ENCODE results near the gene GRHL1.

Gene GRHL1

DNA sequence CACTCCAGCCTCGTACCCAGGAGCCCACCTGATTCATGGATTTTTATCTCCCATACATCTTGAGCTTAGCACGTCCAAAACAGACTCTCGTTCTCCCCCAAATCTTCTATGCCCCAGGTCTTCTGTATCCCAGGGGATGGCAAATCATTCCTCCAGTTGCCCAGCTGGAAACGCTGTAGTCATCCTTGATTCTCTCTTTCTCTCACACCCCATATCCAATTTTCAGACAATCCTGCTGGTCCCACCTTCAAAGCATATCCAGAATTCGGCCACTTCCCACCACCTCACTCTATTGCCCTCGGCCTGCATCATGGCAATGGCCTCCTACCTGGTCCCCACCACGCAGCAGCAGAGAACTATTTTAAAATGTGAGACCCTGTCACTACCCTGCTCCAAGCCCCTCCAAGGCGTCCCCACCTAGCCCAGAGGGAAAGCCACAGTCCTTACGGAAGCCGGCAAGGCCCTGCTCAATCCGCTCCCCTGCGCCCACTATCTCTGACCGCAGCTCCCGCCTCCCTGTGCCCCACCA is 1.4 kb upstream of the GRHL1 start:
- no peak for DNase-seq

DNA sequence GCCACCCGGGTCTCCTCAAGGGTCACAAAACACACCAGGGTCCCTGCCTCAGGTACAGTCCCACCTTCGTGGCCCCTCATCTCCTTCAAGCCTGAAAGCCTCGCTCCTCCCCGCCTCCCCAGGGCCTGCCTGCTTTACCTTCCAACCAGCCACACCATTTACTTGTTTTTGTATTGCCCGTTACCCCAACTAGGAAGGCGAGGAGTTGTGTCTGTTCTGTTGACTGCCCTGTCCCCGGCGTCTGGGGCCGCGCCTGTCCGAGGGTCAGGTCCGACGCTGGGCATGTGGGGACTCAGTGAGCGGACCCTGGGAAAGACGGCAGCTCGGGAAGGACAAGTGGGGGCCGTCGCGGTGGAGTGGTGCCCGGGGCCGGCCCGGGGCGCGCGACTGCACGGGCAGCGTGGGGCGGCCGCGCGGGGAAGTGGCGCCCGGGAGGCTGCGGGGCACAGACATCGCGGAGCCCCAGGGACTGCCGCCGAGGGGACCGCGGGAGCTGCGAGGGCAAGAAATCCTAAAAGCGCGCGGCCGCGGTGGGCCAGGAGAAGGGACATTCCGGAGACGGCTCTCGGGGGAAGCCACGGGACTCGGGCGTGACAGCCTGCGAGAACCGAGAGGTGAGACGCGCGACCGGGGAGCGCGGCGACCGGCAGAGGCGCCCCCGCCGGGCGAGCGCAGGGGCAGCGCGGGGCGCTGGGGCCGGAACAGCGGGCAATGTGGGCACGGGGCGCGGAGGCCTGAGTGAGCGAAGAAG is 797 bp upstream of the GRHL1 start:
- no peak for DNase-seq

DNA sequence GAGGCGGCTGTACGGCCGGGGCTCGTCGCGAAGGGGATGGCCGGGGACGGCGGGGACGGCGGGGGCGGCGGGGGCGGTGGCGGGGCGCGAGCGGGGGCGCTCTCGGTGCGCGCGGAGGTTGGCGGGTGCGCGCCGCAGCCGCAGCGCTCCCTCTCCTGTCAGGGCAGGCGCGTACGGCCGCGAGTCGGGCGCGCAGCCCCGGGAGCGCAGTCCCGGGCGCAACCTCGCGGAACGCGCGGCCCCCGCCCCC is 296 bp upstream of the GRHL1 start:
- no peak for DNase-seq

DNA sequence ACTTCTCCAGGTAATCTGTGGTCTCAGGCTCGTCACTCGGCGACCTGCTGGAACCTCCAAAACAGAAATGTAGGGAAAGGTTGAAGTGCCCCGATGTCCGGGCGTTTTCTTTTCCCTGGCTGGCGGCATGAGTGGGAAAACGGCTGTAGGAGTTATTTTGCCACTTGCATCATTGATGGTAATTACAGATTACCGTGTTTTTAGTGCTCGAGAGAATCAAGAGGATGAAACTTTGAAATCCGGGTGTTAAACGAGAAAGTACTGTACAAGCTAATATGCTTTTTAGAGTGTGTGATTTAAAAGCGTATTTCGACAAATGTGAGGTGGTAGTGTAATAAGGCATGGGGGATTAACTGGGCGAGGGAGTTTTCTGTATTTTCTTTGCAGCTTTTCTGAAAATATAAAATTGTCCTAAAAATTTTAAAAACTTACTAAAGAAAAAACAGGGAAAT is 819 bp downstream of the GRHL1 start:
- DNase-seq: no peak

DNA sequence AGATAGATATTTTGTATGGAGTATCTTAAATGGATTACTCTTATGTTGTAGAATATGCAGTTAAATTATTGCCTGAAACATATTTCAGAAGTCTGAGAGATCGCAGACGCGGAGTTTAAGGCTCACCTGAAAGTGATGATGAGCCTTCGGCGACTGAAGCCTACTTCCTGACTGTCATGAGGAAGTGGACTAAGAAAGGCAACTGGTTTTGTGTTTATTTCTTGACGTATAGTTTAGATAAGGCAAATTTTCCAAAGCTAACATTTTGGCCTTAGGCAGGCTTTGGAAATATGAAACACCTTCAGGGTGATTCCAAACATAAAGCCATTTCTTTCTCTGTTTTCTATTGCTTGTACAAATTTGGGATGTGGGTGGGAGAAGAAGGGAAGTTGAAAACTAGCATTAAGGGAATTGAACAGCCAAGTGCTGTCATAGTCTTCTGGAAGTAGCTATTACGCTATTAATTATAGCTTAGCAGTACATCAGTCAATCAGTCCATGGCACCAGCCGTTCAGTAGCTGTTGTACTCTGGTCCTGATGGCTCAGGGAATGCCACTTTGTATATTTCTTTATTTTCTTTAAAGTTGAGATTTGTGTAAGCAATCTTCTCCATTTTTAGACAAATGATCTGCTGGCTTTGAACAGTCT is 1.5 kb downstream of the GRHL1 start:
- DNase-seq: no peak

DNA sequence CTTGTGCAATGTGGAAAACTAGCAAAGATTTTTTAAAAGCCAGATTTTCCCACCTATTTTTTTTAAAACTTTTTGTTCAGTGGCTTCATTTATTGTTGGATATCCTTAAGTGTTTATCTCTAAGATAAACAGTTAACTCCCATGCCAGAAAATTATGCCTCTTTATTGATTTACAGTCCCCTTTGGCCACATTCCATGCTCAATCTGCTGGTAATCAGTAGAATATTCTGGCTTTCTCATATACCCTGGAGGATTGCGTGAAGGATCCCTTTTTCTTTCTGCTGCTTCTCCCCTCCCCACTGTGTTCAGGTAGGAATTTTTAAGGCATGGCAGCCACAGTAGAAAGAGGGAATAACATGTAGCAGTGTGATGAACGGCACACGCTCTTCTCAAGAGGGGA is 2.6 kb downstream of the GRHL1 start:
- DNase-seq: no peak

DNA sequence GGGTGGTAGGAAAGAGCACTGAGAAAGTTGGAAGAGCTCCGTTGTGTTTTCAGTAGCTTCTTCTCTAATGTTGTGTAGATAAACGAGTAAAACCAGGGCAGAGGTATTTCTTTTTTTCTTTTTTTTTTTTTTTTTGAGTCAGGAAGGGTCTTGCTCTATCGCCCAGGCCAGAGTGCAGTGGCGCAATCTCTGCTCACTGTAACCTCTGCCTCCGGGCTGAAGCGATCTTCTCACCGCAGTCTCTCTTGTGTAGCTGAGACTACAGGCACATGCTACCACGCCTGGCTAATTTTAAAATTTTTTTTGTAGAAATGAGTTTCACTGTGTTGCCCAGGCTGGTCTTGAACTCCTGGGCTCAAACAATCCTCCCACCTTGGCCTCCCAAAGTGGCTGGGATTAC is 6.6 kb downstream of the GRHL1 start:
- no peak for DNase-seq

DNA sequence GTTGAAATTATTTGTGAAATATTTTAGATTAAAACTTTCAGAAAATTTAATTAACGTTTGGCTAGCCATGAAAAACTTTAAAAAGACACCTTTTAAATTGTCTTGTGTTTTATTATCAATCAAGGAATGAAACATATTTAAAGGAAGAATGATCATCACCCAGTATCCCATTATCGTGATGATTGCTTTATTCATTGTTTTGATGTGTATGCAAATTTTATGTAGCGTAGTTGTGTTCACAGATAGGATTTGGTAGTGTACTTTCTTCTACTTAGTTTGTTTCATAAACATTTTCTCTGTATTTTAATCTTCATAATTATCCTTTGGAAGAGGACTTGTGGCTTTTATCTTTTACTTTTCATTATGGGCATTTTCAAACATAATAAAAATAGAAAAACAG is 7.8 kb downstream of the GRHL1 start:
- no peak for DNase-seq

DNA sequence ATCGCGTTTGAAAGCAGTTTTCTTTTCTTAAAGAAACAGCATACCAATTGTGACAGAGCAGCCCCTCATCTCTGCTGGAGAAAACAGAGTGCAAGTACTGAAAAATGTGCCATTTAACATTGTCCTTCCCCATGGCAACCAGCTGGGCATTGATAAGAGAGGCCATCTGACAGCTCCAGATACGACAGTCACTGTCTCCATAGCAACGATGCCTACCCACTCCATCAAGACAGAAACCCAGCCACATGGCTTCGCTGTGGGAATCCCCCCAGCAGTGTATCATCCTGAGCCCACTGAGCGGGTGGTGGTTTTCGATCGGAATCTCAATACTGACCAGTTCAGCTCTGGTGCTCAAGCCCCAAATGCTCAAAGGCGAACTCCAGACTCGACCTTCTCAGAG is 9.5 kb downstream of the GRHL1 start:
- DNase-seq: no peak

DNA sequence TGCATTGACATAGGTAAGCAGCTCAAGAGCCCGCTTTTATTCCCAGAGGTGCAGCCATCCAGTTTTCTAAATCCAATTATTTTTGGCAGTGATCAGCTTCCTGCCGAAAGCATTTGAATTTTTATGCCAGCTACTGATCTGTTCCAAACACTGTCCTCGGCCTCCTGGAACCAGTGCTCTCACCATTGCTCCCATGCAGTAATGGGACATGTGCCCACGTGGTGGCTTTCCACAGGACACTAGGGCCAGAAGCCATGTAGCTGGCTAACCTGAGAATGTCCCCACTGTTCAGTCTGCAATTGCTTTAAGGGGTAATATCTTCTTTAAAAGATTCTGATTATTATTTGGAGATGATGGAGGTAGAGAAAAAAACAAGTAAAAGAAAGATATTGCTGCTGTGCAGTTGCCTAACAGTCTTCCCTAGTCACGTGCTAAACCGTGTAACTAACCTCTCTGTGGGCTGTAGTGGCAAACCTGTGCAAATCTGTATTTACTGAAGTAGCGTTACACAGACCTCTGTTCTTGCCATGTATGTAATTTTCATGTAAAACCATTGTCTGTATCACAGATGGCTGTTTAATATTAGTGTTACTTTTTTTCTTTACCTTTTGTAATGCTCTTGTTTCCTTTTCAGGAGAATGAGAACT is 13.0 kb downstream of the GRHL1 start:
- no peak for DNase-seq

DNA sequence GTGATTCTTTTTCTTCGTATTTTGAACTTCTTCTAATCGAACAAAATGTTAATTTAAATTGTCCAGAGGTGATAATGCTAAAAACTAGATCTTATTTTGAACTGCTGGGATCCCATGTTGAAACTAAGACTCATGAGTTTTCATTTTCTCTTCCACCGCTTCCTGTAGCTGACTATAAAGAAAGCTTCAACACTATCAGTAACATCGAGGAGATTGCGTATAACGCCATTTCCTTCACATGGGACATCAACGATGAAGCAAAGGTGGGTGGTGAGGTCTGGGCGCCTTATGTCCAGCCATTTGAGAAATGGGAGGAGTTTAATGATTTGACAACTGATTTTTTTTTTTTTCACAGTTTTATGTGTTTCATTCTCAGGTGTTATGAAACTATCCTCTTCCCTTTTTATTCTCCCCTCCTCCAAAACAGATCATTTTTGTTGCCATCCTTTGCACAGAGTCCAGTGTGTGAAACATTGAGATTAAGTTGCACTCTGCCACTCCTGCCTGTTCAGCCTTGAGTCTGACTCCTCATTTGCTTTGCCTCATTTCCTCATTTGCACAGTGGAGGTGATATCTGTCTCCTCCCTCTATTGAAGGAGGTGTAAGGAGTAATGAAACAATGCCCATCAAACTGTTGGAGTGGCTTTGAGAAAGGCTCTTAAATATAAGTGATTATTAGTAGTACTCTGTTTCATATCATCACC is 13.8 kb downstream of the GRHL1 start:
- DNase-seq: no peak

DNA sequence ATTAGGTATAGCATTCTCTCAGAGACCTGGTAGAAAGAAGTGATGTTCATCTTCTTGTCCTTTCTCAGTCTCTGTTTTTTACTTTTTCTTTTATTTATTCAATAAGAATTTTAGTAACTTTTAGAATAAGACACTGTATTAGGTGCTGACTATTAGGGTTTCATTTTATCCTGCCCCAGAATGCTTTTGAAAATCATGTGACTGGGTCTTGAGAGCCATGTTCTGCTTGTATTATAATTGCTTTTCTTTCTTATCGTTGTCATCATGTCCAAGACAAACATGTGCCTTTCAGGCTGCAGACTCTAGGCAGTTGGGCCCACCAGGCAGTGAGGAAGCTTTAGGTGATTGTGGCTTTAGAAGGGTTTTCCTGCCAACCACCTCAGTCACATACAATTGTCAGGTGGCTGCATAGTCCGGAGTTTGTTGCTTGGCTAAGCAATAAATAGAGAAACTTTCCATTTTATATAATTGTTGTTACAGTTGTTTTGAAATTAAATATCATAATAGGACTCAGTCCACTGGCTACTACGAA is 15.1 kb downstream of the GRHL1 start:
- DNase-seq: no peak

DNA sequence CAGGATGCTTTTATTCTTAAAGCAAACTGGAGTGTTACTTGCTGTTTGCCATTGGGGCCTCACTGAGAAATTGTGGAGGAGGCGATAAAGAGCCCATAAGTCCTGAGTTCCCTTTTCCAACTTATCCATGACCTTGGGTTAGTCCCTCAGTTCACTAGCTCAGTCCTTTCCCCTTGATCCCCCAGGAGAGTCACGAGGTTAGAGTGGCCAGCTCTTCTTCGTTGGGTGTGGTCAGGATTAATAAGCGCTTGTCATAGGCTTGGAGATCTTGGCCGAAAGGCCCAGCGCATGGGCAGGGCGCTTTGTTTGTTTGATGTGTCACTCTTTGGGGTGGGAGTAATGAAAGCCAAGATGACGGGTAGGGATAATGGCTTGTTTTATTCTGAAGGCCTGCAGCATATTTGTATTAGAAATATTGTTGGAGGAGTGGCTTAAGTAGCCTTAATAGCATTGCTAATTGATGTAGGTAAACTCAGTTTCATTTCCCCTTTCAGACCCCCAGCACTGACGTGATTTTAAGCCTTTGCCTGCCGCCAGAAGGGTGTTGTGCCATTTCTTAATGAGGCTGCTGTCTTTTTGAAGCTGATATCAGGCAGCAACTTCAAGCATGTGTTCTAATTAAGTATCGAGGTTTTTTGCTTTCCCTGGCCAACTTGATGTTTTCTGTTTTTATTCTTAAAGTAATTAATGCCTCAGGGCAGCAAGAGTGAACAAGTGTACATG is 15.7 kb downstream of the GRHL1 start:
- no peak for DNase-seq

DNA sequence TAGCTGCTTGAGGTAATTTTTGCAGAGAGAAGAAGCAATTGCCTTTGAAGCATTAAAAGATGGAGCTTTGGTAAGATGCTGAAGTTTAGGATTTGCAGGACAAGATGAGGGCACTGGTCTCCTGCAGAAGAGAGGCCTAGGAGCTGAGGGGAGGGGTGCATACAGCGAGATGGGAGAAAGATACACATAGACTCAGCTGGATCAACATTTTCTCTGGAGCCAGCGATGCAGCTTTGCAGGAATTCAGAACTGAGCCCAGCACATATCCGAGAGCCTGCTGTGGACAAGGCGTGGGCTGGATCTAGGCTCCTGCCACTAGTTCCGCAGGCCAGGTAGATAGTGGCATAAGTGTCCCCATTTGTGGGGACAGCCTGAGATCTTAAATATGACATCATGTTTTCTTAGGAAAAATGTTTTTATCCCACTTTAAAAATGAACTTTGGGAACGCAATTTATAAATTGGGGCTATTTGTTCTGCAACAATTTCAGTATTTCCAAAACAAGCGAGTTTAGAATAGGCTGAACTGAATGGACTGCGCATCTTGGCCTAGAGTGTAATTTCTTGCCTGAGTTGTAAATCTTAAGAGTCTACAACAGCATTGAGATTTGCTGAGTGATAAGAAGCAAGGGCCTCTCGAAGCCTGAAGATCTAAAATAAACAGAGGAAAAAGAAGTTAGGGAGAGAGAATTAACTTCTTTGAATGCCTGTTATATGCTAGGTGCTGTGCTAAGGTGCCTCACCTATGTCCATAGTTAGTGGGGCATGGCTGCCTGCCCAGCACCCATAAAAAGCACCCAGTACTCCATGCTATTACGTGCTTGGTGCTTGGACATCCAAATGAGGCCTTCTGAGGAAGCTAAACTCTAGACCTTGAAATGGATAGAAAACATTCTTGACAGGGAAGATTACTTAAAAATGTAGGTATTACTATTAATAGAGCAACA is 17.3 kb downstream of the GRHL1 start:
- no peak for DNase-seq

DNA sequence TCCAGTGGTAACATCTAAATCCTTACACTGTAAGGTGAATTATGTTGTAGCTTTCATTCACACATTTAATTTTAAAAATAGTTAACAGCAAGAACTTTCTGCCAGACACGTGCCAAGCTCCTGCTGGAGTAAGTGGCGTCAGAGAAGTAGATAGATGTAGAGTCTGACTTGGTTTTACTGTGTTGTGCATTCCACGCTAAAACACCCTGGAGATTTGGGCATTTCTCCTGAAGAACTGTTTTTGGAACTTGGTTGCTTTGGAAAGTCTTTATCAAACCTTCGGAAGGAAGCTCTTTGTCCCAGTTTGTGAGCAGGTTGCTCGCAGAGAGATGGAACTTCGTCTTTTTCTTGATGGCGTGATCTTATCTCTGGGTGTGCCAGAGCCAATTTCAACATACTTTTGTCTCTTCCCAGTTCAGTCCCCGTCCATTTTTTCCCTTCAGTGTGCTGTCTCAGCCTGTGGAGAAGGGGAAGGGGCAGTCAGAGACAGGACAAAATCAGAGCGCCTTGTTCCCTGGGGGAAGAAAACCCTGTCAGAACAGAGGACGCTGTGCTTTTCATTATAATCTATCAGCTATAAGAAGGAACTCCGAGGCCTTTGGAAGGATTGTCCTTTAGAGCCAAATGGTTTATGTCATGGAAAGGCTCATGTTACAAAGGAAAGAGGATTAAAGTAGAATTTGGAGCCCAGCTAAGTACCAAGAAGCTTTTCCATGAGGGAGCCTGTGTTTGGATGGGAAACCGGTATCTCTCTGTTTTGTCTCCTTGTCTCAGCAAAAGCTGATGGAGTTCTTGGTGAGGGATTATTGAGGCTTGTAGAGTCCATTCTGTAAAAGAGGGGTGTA is 18.9 kb downstream of the GRHL1 start:
- no peak for DNase-seq

DNA sequence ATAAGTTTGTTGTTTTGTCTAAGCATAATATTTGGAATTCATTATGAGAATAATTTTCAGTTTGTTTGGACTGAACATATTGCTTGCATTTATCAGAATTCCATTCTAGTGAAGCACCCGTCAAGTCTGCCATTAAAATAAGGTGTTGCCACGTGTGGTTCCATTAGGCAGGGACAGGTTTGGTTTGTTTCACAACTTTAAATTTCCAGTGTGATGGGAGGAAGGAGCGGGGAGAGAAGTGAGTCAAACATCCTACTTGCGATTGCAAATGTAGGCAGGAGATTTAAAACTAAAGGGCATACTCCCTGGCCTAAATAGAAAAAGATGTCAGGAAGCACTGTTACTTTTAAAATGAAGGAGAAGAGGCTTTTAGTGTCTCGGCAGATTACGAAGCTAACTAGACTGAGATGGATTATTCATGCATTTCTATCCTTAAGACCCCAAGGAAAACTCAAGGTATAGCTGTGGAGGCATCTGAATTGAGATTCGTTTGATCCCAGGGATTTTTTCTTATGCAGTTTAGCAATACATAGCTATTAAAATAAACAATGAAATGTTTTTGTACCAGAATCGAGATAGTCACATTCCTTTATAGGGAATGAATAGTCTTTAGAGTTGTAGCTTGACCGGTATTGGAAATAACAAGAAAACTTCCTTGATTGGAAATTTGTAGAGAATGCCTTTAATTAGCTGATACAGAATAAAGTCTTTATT is 19.8 kb downstream of the GRHL1 start:
- DNase-seq: no peak

DNA sequence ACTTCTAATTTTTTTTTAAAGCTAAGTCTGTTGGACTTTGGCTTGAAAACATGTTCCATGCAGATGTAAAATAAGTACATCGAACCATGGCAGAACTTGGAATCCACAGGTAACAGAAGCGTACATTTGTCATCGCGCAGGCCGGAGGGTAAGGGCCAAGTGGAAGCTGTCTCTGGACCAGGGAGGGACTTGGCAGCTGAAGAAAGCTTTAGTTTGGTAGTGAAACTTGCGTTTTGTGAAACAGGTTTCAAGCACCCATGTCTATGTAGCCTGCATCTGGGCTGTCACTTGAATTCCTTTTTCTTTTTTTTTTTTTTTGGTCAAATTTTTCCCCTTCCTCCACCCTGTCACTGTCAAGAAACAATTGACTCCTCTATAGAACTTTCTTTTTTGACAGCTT is 20.4 kb downstream of the GRHL1 start:
- no peak for DNase-seq

DNA sequence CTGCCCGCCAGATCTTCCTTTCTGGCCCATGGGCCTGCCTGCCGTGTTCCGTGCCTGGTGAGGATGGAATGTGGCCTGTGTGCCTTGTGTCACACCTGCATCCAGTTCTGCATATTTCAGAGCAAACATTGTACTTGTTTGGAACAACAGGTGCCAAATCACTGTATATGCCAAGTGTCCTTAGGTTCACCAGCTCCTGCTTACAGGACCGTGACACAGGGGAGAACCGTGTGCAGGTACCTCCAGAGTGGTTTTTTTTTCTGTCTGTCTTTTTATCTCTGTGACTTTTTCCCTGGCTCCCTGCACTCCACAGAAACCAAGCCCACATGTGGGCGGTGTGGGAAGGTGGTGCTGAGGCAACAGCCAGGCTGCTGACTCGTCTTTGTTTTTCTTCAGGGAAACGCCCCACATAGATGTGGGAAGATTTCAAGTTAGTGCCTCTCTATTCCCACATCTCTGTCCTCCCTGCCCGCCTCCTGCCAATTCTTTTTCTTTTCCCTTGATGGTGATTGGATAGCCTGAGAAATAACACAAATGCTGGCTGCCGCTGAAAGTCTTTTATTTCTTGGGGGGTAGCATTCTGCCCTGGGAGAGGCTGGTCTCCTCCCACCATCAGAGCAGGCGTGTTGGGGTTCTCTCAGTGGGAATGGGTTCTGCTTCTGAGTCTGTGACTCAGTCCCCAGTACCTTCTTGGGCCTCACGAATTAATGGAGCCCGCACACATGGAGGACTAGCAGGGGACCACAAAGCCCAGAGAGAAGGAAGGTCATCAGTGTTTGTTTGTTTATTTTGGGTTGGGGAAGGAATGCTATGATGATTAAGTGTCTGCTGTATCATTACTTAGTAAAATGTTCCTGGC is 21.4 kb downstream of the GRHL1 start:
- no peak for DNase-seq

DNA sequence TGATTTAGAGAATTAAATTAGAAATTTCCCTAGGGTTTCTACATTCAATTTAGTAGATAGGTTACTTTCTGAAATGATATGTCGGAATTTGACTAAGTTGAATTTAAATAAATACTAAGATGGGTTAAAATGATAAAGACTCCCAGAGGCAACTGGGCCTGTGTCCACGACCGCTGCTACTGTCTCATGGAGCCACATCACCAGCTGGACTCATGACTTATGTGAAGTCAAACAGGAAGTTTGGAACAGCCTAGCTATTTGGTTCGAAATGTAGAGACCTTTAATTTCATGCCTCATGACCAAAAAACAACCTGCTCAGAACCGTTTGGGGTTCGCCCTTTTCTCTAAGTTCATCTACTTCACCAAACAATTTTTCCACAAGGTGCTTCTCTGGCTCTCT is 22.2 kb downstream of the GRHL1 start:
- DNase-seq: no peak
